ENCODE results near the gene TRAPPC10. TPM values are rescaled to one million over a fixed set of nuclear protein-coding genes. Genes with fewer than 3 reads are reported as not detected.

The TRAPPC10 gene
- total and polyA plus RNA-seq, 2 donors from 2014 or later: 8.8 to 48.5 TPM

GRCh38 chr21:44064852-44065403, 52.8 kb downstream of the TRAPPC10 start:
- TF ChIP-seq CTCF (IDR thresholded peaks at IDR 0.05; ENCODE audit: borderline replicate concordance, extremely low read depth, insufficient read depth): no peak
- Histone ChIP-seq H3K9me3 (ENCODE audit: control insufficient read depth in 2 of 3, insufficient read depth in 1 of 3, low read length in 3 of 3) (no peaks in the 10 kb centered on the region), H3K4me1 (ENCODE audit: control insufficient read depth in 2 of 3, insufficient read depth in 2 of 3, low read depth in 1 of 3, low read length in 3 of 3) (peaks cover 0 to 5% (median 0%) of the 10 kb centered on the region in 3 donors), H3K36me3 (ENCODE audit: control insufficient read depth in 2 of 3, insufficient read depth in 3 of 3, low read length in 3 of 3) (peaks cover 2 to 24% (median 17%) of the 10 kb centered on the region in 3 donors), H3K4me3 (ENCODE audit: low read length in 3 of 3) (no peak overlapping the region), H3K27me3 (ENCODE audit: control insufficient read depth, insufficient read depth, low read length) (no peaks in the 10 kb centered on the region), H3K9ac (ENCODE audit: low read length in 3 of 3) (no peak overlapping the region), H3K27ac (ENCODE audit: low read depth in 2 of 2, low read length in 2 of 2) (no peak overlapping the region)
- DNase-seq (no peak), FAIRE-seq (no peak)
- intact Hi-C loops (cut with DNase I): no loop called here

- peaks cover 2 to 24% (median 17%) of the 10 kb centered on the region in 3 donors for H3K36me3 ChIP-seq (ENCODE audit: control insufficient read depth in 2 of 3, insufficient read depth in 3 of 3, low read length in 3 of 3)
- H3K4me1 ChIP-seq (ENCODE audit: control insufficient read depth in 2 of 3, insufficient read depth in 2 of 3, low read depth in 1 of 3, low read length in 3 of 3): peaks cover 0 to 5% (median 0%) of the 10 kb centered on the region in 3 donors
- no peaks in the 10 kb centered on the region for H3K27me3 ChIP-seq (ENCODE audit: control insufficient read depth, insufficient read depth, low read length)
- intact Hi-C loops (cut with DNase I): no loop called here
- H3K27ac ChIP-seq (ENCODE audit: low read depth in 2 of 2, low read length in 2 of 2): peak overlapping the region in 1 of 2 donors; percentile 16
- H3K9me3 ChIP-seq (ENCODE audit: control insufficient read depth in 2 of 3, insufficient read depth in 1 of 3, low read length in 3 of 3): no peaks in the 10 kb centered on the region
- H3K9ac ChIP-seq (ENCODE audit: low read length in 3 of 3): no peak overlapping the region
- H3K4me3 ChIP-seq (ENCODE audit: low read length in 3 of 3): no peak overlapping the region
- FAIRE-seq (no peak), DNase-seq (no peak)
- TF ChIP-seq CTCF (IDR thresholded peaks at IDR 0.05; ENCODE audit: borderline replicate concordance, extremely low read depth, insufficient read depth): no peak
These were observed 53.3 kb downstream of the TRAPPC10 start for GRCh38 chr21:44065428-44065827.

DNA sequence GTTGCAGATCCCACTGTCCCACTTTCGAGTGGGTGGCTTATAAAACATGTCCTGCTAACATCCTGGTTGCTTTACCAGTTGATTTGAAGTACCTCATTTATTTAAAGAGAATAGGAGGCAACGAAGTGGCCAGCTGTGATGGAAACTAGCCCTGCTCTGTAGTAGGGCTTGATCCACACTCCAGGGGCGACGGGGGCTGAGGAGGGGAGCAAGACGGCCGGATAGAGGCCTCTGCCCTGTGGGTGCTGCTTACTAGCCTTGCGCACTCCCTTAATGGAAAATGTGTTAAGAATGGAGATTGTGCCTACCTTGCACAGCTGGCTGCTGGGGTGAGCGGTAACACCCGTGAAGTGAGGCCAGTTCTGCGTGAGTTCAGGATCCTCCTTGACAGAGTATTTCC, 54.0 kb downstream of the TRAPPC10 start:
- no peak for TF ChIP-seq CTCF (IDR thresholded peaks at IDR 0.05; ENCODE audit: borderline replicate concordance, extremely low read depth, insufficient read depth)
- FAIRE-seq (no peak), DNase-seq (no peak)
- intact Hi-C loops (cut with DNase I): no loop called here
- H3K9me3 ChIP-seq (ENCODE audit: control insufficient read depth in 2 of 3, insufficient read depth in 1 of 3, low read length in 3 of 3): no peaks in the 10 kb centered on the region
- H3K4me1 ChIP-seq (ENCODE audit: control insufficient read depth in 2 of 3, insufficient read depth in 2 of 3, low read depth in 1 of 3, low read length in 3 of 3): peaks cover 0 to 5% (median 0%) of the 10 kb centered on the region in 3 donors
- H3K9ac ChIP-seq (ENCODE audit: low read length in 3 of 3): no peak overlapping the region
- no peak overlapping the region for H3K27ac ChIP-seq (ENCODE audit: low read depth in 2 of 2, low read length in 2 of 2)
- peaks cover 2 to 24% (median 20%) of the 10 kb centered on the region in 3 donors for H3K36me3 ChIP-seq (ENCODE audit: control insufficient read depth in 2 of 3, insufficient read depth in 3 of 3, low read length in 3 of 3)
- H3K4me3 ChIP-seq (ENCODE audit: low read length in 3 of 3): no peak overlapping the region
- H3K27me3 ChIP-seq (ENCODE audit: control insufficient read depth, insufficient read depth, low read length): no peaks in the 10 kb centered on the region

Data from kidney (tissue), 14 donors.